Kasumi-1 (cell line): ENCODE data around the gene CCL11.
"Not testable (repeated sequence)": the region's sequence is repeated elsewhere in the genome, so short reads cannot be mapped to it uniquely, and the experiment has no call there.

Source experiments
- DNase-seq, 2 experiments: peaks; one replicate each; lab custom pipeline; 2025; lab: John Stamatoyannopoulos, UW

The CCL11 gene

DNA sequence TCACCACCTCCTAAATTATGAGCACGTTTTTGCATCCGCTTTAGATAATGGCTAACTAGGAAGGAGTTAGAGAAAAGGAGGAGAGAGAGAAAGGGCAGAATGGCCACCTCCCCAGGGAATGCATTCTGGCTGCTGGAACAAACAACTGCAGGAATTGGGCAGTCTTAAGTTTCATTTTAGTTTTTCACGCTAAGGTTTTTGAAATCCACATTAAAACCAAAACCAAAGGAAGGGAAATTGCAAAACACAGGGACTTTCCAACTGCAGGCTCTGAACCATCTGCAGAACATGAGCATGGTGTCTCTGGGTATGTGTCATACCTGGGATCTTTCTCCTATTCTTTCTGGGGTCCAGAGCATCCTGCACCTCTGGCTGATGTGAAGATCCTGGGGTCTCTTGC lies 21.6 kb downstream of the CCL11 start:
- DNase-seq: no peak

DNA sequence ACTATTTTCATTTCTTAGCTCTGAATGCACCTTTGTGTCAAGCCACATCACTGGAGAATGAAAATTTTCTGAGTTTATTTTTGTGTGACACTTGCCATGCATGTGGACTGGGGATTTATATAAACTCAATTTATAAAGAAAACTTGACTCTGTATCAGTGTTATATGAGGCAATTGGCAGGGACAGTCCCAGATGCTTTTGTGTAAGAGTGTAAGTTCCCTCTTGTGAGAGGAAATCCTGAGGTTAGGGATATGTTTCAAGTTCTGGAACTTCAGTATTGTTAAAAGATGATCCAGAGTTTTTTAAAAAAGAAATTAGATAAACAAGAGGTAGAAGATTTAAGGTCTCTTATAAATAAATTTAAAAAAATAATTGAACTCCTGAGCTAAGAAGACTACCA lies 22.8 kb downstream of the CCL11 start:
- no peak for DNase-seq

DNA sequence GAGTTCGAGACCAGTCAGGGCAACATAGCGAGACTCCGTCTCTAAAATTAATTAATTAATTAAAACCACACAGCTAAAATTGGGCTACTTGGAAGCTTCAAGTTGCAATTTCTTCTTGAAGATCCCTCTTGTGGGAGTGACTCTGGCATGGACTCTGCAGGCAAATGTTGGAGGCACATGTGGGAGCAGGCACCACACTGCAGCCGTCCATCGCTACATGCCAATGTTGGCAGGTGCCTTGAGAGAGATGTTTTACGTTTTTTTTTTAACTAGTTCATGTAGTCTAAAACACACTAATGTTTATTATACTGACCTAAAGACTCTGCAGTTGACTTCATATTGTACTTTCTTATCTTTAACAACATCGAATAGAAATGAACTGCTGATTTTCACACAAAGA lies 25.7 kb downstream of the CCL11 start:
- no peak for DNase-seq

DNA sequence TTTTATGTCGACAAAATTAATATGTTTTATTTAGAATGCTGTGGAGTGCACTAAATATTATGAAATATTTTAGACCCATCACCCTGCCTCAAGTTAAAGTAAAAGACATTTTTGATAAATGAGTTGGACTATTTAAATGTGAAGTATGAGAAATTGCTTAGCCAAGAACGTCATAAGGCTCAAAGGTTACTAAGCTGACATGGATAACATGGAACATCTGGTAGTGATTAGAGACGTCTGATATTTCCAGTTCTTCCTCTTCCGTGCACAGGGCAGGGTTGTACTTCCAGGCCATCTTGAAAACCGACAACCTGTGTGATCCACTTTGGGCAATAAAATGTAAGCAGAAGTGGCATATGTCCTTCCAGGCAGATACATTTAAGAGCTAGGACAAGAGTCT lies 26.5 kb downstream of the CCL11 start:
- DNase-seq: no peak

DNA sequence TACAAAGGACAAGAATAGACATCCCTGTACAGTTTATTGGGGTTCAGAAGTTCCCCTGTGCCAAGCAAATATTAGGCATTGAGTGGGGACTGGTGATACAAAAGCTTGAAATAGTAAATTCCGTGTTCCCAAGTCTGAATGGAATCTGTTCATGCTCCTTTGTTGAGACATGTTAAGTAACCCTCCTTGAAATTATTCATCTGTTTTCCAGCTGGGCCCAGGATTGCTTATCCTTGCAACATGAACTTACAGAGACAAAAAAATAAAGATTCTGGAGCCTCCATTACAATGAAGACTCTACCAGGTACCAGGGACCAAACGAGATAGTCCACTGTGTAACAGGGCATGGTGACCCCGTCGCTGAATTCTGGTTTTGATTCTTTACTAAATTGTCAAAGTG lies 27.6 kb downstream of the CCL11 start:
- no peak for DNase-seq

DNA sequence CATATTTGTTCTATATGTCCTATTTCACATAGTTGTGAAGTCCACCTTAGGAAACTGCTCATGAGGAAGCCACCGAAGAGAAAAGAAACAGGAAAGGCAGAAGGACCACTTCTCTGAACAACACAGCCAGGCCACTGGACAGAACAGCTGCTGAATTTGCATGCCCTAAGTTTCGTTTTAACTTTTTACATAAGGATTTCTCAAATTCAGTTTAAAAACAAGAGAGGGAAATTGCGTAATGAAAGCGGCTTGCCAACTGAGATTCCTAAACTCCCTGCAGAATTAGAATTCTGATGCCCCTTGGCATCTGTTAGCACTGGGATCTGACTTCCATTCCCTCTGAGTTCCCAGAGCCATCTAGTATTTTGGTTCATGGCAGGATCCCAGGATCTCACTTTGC lies 28.7 kb downstream of the CCL11 start:
- no peak for DNase-seq

DNA sequence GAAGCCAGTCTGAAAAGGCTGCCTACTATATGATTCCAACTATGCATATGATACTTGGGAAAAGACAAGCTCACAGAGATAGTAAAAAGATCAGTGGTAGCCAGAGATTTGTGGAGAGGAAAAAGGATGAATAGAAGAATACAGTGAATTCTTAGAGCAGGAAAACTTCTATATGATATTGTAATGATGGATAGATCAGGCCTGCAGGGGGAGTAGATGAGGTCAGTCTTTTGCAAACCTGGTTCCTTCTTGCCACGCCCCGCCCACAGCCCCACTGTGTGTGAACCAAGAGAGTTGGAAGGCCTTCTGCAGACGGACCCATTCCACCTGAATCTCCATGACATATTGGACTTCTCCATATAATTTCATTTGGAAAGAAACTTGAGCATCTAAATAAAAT lies 32.9 kb downstream of the CCL11 start:
- peak; percentile 0 to 22 for DNase-seq

DNA sequence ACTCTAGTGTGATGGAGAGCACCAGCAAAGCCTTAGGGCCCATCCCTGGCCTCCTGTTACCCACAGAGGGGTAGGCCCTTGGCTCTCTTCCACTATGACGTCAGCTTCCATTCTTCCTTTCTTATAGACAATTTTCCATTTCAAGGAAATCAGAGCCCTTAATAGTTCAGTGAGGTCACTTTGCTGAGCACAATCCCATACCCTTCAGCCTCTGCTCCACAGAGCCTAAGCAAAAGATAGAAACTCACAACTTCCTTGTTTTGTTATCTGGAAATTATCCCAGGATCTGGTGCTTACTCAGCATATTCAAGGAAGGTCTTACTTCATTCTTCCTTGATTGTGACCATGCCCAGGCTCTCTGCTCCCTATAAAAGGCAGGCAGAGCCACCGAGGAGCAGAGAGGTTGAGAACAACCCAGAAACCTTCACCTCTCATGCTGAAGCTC lies 33.5 kb downstream of the CCL11 start, which contains the start of gene CCL8:
Gene CCL8 (plus strand): TSS at position 397 of the 445 bp plus-strand sequence. CDS start 67 bp downstream, outside the sequence.
- no peak for DNase-seq

DNA sequence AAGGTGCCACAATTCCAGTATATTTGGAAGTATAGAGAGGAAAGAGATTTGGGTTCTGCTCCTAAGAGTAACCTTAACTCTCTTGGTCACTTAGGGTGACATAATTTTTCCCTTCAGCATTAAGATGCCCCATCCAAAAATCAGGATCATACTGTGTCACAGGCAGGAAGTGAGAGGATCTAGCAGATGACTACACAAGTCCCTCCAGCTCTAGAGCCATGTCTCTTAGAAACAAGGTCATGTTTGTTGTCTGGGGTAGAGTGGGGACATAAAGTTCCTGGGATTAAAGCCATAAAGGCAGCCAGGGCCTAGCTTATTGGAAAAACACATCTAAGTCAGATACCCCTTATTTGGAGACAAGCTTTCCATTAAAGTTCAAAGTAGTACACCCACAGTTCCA lies 36.4 kb downstream of the CCL11 start:
- no peak for DNase-seq

DNA sequence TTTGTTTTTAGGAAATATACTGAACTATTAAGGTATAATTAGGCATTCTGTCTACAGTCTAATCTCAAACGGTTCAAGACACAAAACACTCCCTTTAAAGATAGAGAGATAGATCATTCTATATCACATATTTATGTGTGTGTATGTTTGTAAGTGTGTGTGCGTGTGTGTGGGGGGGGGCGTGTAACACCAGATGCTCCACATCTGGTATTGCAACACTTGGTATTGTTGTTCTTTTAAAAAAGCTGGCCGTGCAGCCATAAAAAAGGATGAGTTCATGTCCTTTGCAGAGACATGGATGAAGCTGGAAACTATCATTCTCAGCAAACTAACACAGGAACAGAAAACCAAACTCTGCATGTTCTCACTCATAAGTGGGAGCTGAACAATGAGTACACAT lies 42.0 kb downstream of the CCL11 start:
- not testable (repeated sequence) for DNase-seq

DNA sequence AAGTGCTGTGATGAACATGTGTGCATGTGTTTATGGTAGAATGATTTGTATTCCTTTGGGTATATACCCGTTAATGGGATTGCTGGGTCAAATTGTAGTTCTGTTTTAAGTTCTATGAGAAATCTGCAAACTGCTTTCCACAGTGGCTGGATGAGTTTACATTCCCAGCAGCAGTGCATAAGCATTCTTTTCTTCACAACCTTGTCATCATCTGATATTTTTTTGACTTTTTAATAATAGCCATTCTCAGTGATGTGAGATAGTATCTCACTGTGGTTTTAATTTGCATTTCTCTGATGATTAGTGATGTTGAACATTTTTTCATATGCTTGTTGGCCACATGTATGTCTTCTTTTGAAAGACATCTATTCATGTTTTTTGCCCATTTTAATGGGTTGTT lies 52.2 kb downstream of the CCL11 start:
- no peak for DNase-seq
